Fibroblast of skin of left biceps (primary cell): ENCODE measurements around the gene TOR1AIP1.

Source experiments
- DNase-seq, 2 experiments: peaks; one replicate each; pipeline ENCODE4 v3.0.0-alpha.2; 2013; ENCODE audit warnings: low read depth in 2 of 2

Gene TOR1AIP1

DNA sequence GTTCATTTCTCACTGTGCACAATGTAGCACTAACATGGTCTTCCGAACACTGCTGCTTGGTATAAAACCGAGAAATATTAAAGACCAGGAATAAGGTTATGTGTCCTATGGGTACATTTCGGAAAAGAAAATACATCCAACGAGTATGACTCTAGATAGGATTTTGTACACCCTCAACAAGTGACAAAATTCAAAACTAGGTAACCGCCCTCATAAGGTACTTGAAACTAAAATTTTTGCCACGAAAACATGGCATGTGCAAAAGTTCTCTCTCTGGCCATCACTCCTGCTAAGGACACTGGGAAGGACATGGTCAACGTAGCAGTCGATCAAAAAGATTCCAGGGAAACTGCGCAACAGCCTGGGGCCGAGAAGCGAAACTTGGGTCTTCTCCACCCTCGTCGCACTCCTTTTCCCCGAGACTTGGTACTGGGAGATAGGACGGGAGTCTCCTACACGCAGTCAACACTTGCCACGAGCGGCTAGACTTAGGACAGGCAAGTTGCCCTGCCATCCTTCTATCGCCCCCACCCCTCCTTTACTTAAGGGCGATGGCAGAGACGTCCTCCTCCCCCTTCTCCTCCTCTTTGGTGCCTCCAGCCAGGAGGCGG is 338 bp upstream of the TOR1AIP1 start:
- peak; percentile 72 to 74 for DNase-seq

DNA sequence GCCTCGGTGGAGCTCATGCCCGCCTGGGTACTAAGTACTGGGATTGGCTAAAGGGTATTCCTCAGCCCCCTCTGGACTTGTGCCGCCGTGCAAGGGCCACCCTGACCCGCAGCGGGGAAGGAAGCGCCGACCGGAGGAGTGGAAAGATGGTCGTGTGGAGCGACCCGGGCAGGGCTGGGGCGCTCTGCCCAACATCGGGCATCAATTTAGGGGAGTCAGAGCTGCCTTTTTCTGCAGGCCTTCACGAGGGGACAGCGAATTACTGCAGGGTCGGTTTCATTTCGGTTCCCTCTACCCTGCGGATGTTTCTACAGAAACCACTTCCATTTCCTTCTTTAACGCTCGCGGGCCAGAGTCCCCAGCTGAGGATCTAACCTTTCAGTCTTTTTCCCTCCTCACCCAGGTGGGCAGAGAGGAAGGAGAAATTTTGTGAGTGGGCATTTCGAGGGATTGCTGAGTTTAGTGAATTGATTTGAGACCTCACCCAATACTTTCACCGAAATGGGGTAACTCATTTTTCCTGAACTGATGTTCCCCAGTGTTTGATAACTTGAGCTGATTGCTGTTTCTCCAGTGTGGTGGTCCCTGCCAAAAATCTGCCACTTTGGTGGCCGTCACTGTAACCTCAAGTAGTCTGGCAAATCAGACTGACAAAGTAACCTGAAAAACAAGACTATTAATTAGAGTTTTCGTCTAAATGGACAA is 1.1 kb downstream of the TOR1AIP1 start:
- no peak for DNase-seq

GRCh38 chr1:179883745-179884138 is 1.7 kb downstream of the TOR1AIP1 start:
- no peak for DNase-seq

DNA sequence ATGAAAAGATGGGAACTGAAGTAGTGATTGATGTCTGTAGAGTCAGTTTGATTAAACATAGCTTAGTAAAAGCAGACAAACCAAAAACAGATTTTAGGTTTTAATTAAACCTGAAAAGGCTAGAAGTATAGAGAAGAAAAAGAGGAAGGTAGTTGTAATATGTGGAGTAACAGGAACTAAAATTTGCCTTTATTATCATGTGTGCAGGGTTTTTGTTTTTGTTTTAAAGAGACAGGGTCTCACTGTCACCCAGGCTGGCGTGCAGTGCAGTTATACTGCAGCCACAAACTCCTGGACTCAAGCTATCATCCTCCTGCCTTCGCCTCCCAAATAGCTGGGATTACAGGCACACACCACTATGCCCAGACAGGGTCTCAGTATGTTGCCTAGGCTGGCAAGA is 6.0 kb downstream of the TOR1AIP1 start:
- no peak for DNase-seq

DNA sequence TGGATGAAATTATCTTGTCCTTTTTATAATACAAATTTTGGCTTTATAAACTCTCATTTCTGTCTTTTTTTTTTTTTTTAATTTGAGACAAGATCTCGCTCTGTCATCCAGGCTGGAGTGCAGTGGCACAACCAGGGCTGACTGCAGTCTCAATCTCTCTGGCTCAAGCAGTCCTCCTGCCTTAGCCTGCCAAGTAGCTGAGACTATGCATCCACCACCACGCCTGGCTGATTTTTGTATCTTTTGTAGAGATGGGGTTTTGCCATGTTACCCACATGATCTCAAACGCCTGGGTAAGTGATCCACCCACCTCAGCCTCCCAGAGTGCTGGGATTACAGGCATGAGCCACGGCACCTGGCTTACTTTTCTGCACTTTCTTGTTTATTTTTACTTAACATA is 7.5 kb downstream of the TOR1AIP1 start:
- DNase-seq = no peak

GRCh38 chr1:179910934-179911333 is 28.8 kb downstream of the TOR1AIP1 start:
- no peak for DNase-seq

GRCh38 chr1:179911812-179912211 is 29.7 kb downstream of the TOR1AIP1 start:
- DNase-seq = no peak

GRCh38 chr1:179917601-179918429 is 35.7 kb downstream of the TOR1AIP1 start:
- no peak for DNase-seq

GRCh38 chr1:179921472-179921871 is 39.4 kb downstream of the TOR1AIP1 start:
- no peak for DNase-seq

GRCh38 chr1:179921981-179922872 is 40.1 kb downstream of the TOR1AIP1 start:
- DNase-seq = no peak

GRCh38 chr1:179923029-179923428 is 40.9 kb downstream of the TOR1AIP1 start:
- no peak for DNase-seq

DNA sequence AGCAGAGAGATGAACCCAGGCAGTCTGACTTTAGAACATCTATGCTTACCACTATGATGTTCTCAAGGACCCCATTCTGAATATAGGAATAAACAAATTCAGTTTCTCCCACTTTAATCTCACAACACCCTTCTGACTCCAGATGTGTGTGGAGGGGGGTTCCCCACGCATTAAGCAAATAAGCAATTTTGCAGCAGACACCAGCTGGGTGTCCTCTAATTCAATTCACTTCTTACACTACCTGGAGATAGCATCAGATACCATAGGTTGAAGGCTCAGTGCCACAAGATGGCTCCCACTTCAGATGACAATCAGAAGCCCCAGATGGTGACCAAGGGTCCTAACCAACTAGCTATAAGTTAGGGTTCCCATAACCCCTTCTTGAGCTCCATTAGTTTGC is 42.2 kb downstream of the TOR1AIP1 start:
- no peak for DNase-seq

DNA sequence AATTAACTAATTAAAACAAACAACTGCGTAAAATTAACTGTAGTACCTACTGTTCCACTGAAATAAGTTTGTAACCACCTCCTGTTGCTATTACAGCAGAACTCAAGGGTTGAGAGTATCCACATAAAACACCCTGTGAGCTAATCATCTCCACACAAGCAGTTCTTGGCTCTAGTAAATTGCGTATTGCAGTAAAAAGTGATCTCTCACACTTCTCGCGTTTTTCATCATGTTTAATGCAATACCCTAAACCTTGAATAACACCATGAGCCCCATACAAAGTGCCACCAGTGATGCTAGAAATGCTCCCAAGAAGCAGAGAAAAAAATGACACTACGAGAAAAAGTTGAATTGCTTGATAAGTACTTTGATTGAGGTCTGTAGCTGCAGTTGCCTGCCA is 43.2 kb downstream of the TOR1AIP1 start:
- DNase-seq = no peak

DNA sequence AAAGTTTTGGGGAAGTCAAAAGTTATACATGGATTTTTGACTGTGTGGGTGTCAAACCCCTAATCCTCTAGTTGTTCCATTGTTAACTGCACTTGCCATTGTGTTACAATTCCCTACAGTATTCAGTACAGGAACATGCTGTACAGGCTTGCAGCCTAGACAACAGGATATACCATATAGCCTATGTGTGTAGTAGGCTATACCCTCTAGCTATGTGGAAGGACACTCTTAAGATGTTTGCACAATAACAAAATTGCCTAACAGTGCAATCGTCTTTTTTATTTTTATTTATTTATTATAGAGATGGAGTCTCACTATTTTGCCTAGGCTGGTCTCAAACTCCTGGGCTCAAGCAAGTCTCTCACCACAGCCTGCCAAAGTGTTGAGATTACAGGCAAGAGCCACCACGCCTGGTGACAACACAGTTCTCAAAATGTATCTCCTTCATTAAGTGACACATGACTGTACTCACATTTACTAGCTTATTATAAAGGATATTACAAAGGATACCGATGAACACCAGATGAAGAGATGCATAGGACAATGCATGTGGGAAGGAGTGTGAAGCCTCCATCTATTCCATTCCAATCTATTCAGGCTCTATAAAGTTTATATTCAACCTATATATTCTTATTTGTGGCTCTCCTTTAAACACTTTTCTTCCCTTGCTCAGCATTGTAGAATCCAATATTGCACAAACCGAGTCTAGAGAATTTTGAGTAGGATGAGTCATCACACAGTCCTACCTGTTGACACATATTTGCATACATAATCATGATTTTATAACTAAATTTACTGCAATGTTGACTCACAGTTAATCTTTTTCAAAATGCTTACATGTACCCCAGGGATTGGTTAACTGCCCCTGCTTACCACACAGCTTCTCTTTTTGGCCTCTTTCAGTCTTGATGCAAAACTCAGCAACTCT is 44.1 kb downstream of the TOR1AIP1 start:
- peak; percentile 71 to 82 for DNase-seq

DNA sequence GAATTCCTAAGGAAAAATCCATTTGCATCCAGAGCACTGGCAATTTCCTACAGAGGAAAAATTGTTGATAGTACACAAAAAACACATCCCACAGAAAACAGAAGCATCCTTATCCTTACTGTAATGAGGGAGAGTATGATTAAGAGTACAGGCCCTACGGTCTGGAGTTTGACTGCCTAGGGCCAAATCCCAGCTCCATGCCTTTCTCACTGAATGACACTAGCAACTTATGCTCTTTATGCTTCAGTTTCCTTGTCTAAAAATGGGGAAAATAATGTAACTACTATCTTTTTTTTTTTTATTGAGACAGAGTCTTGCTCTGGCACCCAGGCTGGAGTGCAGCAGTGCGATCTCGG is 44.7 kb downstream of the TOR1AIP1 start:
- DNase-seq = no peak

DNA sequence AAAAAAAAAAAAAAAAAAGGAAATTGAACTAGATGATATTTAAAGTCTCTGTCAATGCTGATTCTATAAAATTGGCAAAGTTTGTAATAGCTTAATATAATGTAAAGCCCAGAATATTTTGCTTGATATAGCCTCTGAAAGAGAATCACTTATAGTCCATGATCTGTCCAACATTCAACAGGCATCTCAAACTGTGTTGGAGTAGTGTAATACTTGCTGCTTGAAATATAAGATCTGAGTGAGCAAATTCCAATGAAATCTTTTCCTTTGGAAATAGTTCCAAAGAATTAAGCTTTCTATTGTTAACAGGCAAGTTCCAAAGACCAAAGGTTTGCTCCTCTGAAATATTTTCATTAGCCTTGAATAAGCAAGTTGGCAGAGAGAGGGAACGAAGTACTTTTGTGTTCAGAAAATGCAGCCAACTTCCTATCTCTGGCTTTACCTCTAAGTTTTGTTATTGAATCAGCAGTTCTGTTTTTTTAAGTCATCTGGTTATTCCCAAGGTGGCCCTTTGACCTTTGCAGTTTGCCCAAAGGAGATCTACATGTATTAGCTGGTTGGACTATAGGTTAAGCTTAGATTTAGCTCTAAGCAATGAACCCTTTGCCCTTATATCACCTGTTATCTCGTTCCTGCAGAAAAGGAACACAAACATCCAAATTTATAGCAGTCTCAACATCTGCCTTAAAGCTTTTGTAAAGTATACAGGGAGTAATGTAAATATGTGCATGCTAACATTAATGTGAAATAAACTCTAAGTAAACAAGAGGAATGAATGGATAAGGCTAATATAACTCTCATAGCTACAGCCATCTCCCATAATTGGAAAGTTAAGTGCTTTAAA is 48.1 kb downstream of the TOR1AIP1 start:
- DNase-seq = no peak

DNA sequence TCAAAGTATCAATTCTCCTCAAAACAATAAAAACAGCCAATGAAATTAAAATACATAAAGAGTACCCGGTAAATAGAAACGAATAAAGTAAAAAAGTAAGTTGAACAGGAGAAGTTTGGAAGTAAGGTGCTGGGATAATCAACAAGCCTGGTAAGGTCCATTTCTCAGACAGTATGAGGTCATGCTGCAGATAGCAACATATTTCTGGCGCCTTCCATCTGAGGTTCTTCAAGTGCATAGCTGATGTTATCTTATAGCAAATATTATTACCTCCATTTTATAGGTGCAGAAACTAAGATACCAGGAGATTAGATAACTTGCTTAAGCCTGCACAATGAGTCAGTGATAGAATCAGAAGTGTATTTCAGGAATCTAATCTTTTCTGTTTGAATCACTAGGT is 48.8 kb downstream of the TOR1AIP1 start:
- DNase-seq = no peak

DNA sequence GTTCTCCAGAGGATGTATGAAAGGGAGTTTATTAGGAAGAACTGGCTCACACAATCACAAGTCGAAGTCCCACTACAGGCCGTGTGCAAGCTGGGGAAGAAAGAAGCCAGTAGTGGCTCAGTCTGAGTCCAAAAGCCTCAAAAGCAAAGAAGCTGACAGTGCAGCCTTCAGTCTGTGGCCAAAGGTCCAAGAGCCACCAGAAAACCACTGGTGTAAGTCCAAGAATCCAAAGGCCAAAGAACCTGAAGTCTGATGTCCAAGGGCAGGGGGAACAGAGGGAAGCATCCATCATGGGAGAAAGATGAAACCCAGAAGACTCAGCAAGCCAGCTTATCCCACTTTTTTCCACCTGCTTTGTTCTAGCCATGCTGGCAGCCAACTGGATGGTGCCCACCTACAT is 51.1 kb downstream of the TOR1AIP1 start:
- DNase-seq = no peak

DNA sequence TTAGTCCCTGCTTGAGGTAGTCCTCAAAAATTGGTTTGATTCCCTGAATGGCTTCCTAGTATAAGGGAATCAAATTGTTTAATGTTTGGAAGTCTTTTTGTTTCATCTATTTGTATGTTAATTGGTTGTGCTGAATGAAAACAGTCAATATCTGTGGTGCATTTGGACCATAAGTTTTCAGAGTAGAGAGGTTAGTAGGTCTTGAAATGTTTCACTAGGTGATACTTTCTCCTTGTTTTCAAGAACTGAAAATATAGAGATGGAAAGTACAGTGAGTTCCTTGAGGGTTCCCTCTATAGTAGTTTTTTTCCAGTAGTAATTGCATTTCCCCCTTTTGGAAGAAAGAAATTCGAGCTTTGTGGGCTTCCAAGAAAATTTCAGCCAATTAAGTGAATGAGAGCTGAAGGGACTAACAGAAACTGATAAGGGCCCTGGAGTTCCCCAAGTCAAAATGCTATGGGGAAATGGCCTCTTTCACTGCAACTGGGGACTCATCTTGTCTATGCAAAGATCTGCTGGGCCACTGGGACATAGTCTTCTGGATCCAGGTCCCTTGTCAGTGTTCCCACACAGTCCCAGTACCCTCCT is 53.9 kb downstream of the TOR1AIP1 start:
- no peak for DNase-seq
